ENCODE measurements around the gene ZNFX1.

Gene ZNFX1

DNA sequence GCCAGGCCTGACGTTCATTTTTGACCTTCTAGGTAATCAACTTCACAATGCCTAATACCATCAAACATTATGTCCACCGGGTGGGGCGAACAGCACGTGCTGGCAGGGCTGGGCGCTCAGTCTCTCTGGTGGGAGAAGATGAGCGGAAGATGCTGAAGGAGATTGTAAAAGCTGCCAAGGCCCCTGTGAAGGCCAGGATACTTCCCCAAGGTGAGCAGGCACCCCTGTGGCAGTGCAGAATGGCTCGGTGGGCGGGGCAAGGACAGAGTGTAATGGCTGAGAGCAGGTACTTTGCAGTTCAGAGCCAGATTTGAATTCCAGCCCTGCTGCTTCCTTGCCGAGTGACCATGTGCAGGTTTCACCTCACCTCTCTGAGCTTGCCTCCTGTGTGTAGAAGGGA lies 41.6 kb downstream of the ZNFX1 start:
- H3K27ac ChIP-seq (ENCODE audit: low read length): no peak overlapping the region
- no peaks in the 10 kb centered on the region for H3K27me3 ChIP-seq (ENCODE audit: low read depth, low read length)
- no peak overlapping the region for H3K4me3 ChIP-seq (ENCODE audit: low read depth in 1 of 2, low read length in 2 of 2)
- H3K36me3 ChIP-seq (ENCODE audit: control insufficient read depth in 1 of 2, insufficient read depth in 2 of 2, low read length in 2 of 2): peaks cover 63 to 78% of the 10 kb centered on the region in 2 donors
- H3K9me3 ChIP-seq (ENCODE audit: control insufficient read depth in 1 of 2, low read length in 2 of 2): no peaks in the 10 kb centered on the region
- H3K4me1 ChIP-seq (ENCODE audit: control insufficient read depth in 1 of 2, insufficient read depth in 2 of 2, low read length in 2 of 2): no peaks in the 10 kb centered on the region

DNA sequence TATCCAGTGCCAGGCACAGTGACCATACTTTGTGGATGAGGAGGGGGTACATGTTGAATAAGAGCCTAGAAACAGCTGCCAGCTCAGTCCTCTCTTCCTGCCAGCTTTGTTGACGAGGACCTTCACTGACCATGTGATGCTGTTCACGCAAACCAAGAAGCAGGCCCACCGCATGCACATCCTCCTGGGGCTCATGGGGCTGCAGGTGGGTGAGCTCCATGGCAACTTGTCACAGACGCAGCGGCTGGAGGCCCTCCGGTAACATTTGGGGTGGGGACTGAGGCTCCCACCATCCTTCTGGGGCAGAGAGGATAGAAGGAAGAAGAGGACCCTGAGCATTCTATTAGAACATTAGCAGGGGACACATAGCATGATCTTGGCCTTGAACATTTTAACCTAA lies 43.0 kb downstream of the ZNFX1 start:
- Histone ChIP-seq H3K27me3 (ENCODE audit: low read depth, low read length) (no peaks in the 10 kb centered on the region), H3K4me3 (ENCODE audit: low read depth in 1 of 2, low read length in 2 of 2) (no peak overlapping the region), H3K9me3 (ENCODE audit: control insufficient read depth in 1 of 2, low read length in 2 of 2) (no peaks in the 10 kb centered on the region), H3K27ac (ENCODE audit: low read length) (no peak overlapping the region), H3K4me1 (ENCODE audit: control insufficient read depth in 1 of 2, insufficient read depth in 2 of 2, low read length in 2 of 2) (no peaks in the 10 kb centered on the region), H3K36me3 (ENCODE audit: control insufficient read depth in 1 of 2, insufficient read depth in 2 of 2, low read length in 2 of 2) (peaks cover 72 to 86% of the 10 kb centered on the region in 2 donors)

DNA sequence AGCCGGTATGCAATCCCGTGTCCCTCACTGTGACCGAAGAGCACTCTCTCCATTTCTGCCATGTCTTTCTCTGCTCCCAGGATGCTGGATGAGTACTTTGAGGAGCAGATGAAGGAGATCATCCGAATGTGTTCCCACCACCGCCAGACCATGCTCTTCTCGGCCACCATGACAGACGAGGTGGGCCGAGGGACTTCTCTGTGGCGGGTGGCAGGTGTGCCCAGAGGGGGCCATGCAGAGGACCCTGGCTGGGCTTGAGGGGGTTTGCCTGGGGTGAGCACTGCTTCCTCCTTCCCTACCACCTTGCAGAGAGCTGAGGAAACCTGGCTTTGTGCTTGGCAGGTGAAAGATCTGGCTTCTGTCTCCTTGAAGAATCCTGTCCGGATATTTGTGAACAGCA lies 44.6 kb downstream of the ZNFX1 start:
- H3K4me1 ChIP-seq (ENCODE audit: control insufficient read depth in 1 of 2, insufficient read depth in 2 of 2, low read length in 2 of 2): no peaks in the 10 kb centered on the region
- H3K4me3 ChIP-seq (ENCODE audit: low read depth in 1 of 2, low read length in 2 of 2): no peak overlapping the region
- peaks cover 64 to 81% of the 10 kb centered on the region in 2 donors for H3K36me3 ChIP-seq (ENCODE audit: control insufficient read depth in 1 of 2, insufficient read depth in 2 of 2, low read length in 2 of 2)
- no peaks in the 10 kb centered on the region for H3K9me3 ChIP-seq (ENCODE audit: control insufficient read depth in 1 of 2, low read length in 2 of 2)
- H3K27ac ChIP-seq (ENCODE audit: low read length): no peak overlapping the region
- H3K27me3 ChIP-seq (ENCODE audit: low read depth, low read length): no peaks in the 10 kb centered on the region

DNA sequence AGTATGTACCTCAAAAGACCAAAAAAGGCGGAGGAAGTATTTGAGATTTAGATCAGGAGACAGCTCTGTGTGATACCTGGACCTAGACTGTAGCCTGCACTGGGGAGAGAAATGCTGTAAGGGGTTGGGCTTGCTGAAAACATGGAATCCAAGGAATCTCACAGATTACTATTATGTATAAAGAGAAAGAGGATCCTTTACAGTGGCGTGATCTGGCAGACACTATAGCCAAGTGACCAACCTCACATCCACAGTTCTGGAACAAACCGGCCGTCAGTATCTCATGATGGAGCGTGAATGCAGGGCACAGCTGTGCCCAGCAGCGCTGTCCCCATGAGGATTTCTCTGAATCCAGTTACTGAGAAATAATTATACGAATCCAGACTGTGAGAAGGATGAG lies 46.4 kb downstream of the ZNFX1 start:
- Histone ChIP-seq H3K9me3 (ENCODE audit: control insufficient read depth in 1 of 2, low read length in 2 of 2) (no peaks in the 10 kb centered on the region), H3K4me3 (ENCODE audit: low read depth in 1 of 2, low read length in 2 of 2) (no peak overlapping the region), H3K27me3 (ENCODE audit: low read depth, low read length) (no peaks in the 10 kb centered on the region), H3K27ac (ENCODE audit: low read length) (no peak overlapping the region), H3K4me1 (ENCODE audit: control insufficient read depth in 1 of 2, insufficient read depth in 2 of 2, low read length in 2 of 2) (no peaks in the 10 kb centered on the region), H3K36me3 (ENCODE audit: control insufficient read depth in 1 of 2, insufficient read depth in 2 of 2, low read length in 2 of 2) (peaks cover 54 to 82% of the 10 kb centered on the region in 2 donors)

DNA sequence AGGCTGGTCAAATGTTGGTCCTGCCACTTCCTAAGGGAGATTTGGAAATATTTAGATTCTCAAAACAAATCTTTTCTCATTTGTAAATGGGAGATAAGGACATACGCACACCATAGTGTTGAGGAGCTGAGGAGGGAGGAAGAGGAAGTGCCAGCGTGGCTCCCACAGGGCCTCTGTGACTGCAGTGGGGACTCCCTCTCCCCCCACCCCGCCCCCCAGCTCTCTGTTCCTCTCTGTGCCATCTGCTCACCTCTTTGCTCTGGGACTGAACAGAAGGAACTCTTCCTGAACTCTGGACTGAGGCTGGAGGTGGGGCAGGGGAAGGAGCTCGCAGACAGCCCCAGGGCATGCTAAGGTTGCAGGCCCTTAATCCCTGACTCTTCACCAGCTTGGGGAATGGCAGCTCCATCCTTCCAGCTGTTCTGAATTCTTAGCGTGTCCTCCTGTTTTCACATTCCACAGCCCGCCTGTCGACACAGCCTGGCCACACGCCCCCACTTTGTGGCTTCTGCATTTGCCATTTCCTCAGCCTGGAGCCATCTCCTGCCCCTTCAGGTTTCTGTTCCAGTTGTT lies 47.2 kb downstream of the ZNFX1 start:
- Histone ChIP-seq H3K4me1 (ENCODE audit: control insufficient read depth in 1 of 2, insufficient read depth in 2 of 2, low read length in 2 of 2) (no peaks in the 10 kb centered on the region), H3K9me3 (ENCODE audit: control insufficient read depth in 1 of 2, low read length in 2 of 2) (no peaks in the 10 kb centered on the region), H3K36me3 (ENCODE audit: control insufficient read depth in 1 of 2, insufficient read depth in 2 of 2, low read length in 2 of 2) (peaks cover 56 to 82% of the 10 kb centered on the region in 2 donors), H3K27me3 (ENCODE audit: low read depth, low read length) (no peaks in the 10 kb centered on the region), H3K27ac (ENCODE audit: low read length) (peak overlapping the region; percentile 31), H3K4me3 (ENCODE audit: low read depth in 1 of 2, low read length in 2 of 2) (no peak overlapping the region)

DNA sequence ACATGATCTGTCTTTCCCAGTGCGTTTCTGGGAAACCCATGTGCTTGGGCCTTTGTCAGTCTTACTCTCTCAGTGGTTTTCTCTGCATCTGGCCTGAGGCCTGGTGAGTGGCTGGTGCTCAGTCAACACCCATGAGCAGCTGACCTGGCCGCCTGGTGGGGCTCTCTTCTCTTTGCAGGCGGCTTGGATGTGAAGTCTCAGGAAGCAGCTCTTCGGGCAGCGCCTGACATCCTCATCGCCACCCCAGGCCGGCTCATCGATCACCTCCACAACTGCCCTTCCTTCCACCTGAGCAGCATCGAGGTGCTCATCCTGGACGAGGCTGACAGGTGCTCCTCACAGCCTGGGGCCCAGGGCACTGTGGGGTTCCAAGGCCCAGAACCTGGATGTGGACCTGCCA lies 47.8 kb downstream of the ZNFX1 start:
- peak overlapping the region; percentile 31 for H3K27ac ChIP-seq (ENCODE audit: low read length)
- H3K4me3 ChIP-seq (ENCODE audit: low read depth in 1 of 2, low read length in 2 of 2): no peak overlapping the region
- H3K36me3 ChIP-seq (ENCODE audit: control insufficient read depth in 1 of 2, insufficient read depth in 2 of 2, low read length in 2 of 2): peaks cover 55 to 82% of the 10 kb centered on the region in 2 donors
- H3K4me1 ChIP-seq (ENCODE audit: control insufficient read depth in 1 of 2, insufficient read depth in 2 of 2, low read length in 2 of 2): no peaks in the 10 kb centered on the region
- no peaks in the 10 kb centered on the region for H3K9me3 ChIP-seq (ENCODE audit: control insufficient read depth in 1 of 2, low read length in 2 of 2)
- no peaks in the 10 kb centered on the region for H3K27me3 ChIP-seq (ENCODE audit: low read depth, low read length)

DNA sequence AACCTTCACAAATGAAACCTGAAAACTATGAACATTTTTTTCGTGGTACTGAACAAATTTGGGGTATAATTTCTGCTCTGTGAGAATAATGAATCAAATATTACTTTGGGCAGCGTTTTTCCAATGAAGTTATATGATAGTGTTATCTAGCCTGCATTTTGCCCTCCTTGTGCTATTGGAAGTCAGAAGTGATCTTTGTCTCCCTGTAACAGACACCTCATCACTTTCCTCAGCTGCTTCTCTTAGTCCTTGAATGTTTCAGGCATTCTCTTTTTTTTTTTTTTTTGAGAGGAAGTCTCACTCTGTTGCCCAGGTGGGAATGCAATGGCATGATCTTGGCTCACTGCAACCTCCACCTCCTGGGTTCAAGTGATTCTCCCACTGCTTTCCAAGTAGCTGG lies 48.5 kb downstream of the ZNFX1 start:
- no peaks in the 10 kb centered on the region for H3K9me3 ChIP-seq (ENCODE audit: control insufficient read depth in 1 of 2, low read length in 2 of 2)
- no peak overlapping the region for H3K4me3 ChIP-seq (ENCODE audit: low read depth in 1 of 2, low read length in 2 of 2)
- H3K36me3 ChIP-seq (ENCODE audit: control insufficient read depth in 1 of 2, insufficient read depth in 2 of 2, low read length in 2 of 2): peaks cover 54 to 82% of the 10 kb centered on the region in 2 donors
- no peak overlapping the region for H3K27ac ChIP-seq (ENCODE audit: low read length)
- H3K4me1 ChIP-seq (ENCODE audit: control insufficient read depth in 1 of 2, insufficient read depth in 2 of 2, low read length in 2 of 2): no peaks in the 10 kb centered on the region
- no peaks in the 10 kb centered on the region for H3K27me3 ChIP-seq (ENCODE audit: low read depth, low read length)

DNA sequence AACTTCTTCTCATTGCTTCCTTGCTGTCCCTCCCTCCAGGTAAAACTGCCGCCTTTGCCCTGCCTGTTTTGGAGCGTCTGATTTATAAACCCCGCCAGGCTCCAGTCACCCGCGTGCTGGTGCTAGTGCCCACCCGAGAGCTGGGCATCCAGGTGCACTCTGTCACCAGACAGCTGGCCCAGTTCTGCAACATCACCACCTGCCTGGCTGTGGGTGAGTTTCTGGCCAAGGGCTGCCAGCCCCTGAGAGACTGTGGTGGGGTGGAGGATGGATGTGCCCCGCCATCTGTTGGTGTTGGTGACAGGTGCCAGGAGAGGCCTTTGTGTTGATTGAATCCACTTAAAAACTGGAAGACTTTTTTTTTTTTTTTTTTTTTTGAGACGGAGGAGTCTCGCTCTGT lies 49.2 kb downstream of the ZNFX1 start:
- no peaks in the 10 kb centered on the region for H3K9me3 ChIP-seq (ENCODE audit: control insufficient read depth in 1 of 2, low read length in 2 of 2)
- peaks cover 49 to 82% of the 10 kb centered on the region in 2 donors for H3K36me3 ChIP-seq (ENCODE audit: control insufficient read depth in 1 of 2, insufficient read depth in 2 of 2, low read length in 2 of 2)
- H3K4me1 ChIP-seq (ENCODE audit: control insufficient read depth in 1 of 2, insufficient read depth in 2 of 2, low read length in 2 of 2): no peaks in the 10 kb centered on the region

DNA sequence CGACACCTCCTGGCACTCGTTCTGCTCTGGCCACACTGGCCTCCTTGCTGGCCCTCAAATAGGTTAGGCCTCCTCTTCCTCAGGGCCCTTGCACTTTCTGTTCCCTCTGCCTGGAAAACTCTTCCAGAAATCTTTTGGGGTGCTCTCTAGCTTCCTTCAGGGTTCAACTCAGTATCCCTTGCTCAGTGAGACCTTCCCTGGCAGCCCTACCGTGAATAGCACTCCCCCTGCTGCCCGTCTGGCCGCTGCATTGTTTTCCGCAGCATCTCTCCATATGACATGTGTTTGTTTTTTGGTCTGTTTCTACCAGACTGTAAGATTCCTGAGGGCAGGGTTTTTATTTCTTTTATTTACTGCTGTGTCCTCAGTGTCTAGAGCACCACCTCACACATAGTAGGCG lies 52.0 kb downstream of the ZNFX1 start:
- H3K27me3 ChIP-seq (ENCODE audit: low read depth, low read length): no peaks in the 10 kb centered on the region
- no peak overlapping the region for H3K4me3 ChIP-seq (ENCODE audit: low read depth in 1 of 2, low read length in 2 of 2)
- peaks cover 41 to 83% of the 10 kb centered on the region in 2 donors for H3K36me3 ChIP-seq (ENCODE audit: control insufficient read depth in 1 of 2, insufficient read depth in 2 of 2, low read length in 2 of 2)
- H3K27ac ChIP-seq (ENCODE audit: low read length): no peak overlapping the region
- H3K9me3 ChIP-seq (ENCODE audit: control insufficient read depth in 1 of 2, low read length in 2 of 2): no peaks in the 10 kb centered on the region
- no peaks in the 10 kb centered on the region for H3K4me1 ChIP-seq (ENCODE audit: control insufficient read depth in 1 of 2, insufficient read depth in 2 of 2, low read length in 2 of 2)

More for the DNA sequence above, 49.2 kb downstream of the ZNFX1 start:
- Histone ChIP-seq H3K27me3 (ENCODE audit: low read depth, low read length) (no peaks in the 10 kb centered on the region), H3K27ac (ENCODE audit: low read length) (no peak overlapping the region), H3K4me3 (ENCODE audit: low read depth in 1 of 2, low read length in 2 of 2) (no peak overlapping the region)

DNA sequence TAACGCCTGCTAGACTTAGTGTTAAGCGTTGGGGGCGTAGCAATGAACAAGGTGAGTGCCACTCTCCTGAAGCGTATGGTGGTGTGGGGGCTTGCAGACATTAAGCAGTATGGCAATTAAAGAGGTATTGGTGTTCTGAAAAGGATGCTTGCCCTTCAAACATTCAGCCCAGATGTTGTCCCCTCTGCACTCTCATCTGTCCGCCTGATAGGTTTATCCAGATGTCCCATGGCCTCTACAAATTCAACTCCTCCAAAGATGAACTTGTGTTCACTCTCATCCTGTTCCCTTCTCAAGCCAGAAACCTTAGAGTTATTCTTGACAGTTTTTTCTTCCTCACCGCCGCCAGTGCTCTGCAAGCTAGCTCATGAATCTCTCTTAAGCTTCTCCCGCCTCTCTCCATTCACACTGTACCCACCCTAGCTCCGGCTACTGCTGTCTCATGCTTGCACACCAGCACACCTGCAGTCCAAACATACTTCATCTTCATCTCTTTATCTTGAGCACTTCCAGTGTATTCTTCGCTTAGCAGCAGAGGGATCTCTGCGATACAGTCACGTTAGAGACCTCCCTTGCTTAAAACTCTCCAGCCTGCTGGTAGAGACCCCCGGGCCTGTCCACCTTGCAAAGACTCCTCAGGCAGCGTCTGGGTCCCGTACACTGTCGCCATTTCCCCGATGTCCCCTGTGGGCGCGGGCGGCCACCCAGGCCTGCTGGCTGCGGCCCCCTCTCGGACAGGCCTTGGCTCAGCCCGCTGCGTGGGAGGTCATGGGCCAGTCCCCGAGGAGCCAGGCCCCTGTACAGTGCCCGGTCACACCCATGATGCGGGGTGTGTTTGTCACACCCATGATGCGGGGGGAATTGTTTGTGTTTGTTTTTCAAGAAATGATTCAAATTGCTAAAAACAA lies 57.7 kb downstream of the ZNFX1 start:
- Histone ChIP-seq H3K36me3 (ENCODE audit: control insufficient read depth in 1 of 2, insufficient read depth in 2 of 2, low read length in 2 of 2) (peaks cover 16 to 38% of the 10 kb centered on the region in 2 donors), H3K4me1 (ENCODE audit: control insufficient read depth in 1 of 2, insufficient read depth in 2 of 2, low read length in 2 of 2) (peaks cover 7 to 11% of the 10 kb centered on the region in 2 donors), H3K4me3 (ENCODE audit: low read depth in 1 of 2, low read length in 2 of 2) (peak overlapping the region; percentile 71 to 94), H3K27ac (ENCODE audit: low read length) (peak overlapping the region; percentile 77), H3K27me3 (ENCODE audit: low read depth, low read length) (no peaks in the 10 kb centered on the region), H3K9me3 (ENCODE audit: control insufficient read depth in 1 of 2, low read length in 2 of 2) (no peaks in the 10 kb centered on the region)

DNA sequence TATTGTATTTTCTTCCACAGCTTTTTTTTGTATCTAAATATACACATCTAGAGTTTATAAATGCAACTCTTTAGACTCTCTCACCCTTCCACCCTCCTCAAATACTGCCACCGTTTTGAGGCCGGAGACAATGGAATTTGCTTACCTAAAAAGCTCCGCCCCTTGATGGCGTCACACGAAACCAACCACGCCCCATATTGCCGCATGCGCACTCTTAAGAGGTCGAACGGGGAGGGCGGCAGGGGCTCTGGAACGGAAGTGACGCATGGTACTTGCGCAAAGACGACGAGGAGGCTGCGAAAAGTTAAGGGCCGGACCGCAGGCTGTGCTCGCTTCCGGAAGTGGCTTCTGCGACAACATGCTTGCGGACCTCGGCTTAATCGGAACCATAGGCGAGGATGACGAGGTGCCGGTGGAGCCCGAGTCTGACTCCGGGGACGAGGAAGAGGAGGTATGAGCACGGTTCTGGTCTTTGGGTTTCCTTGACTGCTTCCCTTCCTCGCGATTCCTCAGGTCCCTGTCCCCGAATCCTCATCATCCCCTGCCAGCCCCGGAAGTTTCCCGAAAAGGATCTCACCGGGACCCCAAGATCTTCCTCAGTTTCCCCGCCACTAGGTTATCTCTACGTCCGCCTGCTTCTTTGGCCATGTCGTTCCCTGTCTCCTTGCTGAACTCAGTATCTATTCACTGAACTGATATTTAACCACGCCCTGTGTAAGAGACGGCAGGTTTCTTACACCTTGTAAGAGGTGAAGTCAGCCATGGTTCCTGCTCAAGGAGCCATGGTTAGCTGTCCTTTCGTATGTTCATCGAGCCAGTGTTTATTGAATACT lies 58.5 kb downstream of the ZNFX1 start, which contains the start of gene DDX27:
TSS of gene DDX27 (plus strand) at position 326 of the 833 bp plus-strand sequence. CDS start at position 359, 33 bp downstream.
- peak within 1 kb of the TSS; percentile 77 for H3K27ac ChIP-seq (ENCODE audit: low read length)
- H3K4me1 ChIP-seq (ENCODE audit: control insufficient read depth in 1 of 2, insufficient read depth in 2 of 2, low read length in 2 of 2): peaks cover 7 to 11% of the 10 kb centered on the region in 2 donors
- H3K9me3 ChIP-seq (ENCODE audit: control insufficient read depth in 1 of 2, low read length in 2 of 2): no peaks in the 10 kb centered on the region
- H3K27me3 ChIP-seq (ENCODE audit: low read depth, low read length): no peaks in the 10 kb centered on the region
- peak within 1 kb of the TSS; percentile 71 to 94 for H3K4me3 ChIP-seq (ENCODE audit: low read depth in 1 of 2, low read length in 2 of 2)
- H3K36me3 ChIP-seq (ENCODE audit: control insufficient read depth in 1 of 2, insufficient read depth in 2 of 2, low read length in 2 of 2): peaks cover 9 to 30% of the 10 kb centered on the region in 2 donors
